ENCODE measurements around the gene SMPD2. TPM values are rescaled to one million over a fixed set of nuclear protein-coding genes. Genes with fewer than 3 reads are reported as not detected.

The SMPD2 gene
- total and polyA plus RNA-seq, 9 donors: 7.7 to 21.7 (median 8.9) TPM

- no peak for DNase-seq
- Histone ChIP-seq H3K9me3 (no peaks in the 10 kb centered on the region), H3K4me3 (no peak overlapping the region), H3K27ac (no peak overlapping the region), H3K27me3 (no peaks in the 10 kb centered on the region), H3K4me1 (ENCODE audit: insufficient read depth) (peaks cover 11% of the 10 kb centered on the region), H3K36me3 (no peaks in the 10 kb centered on the region)
- WGBS, 3 donors: 86 to 90% (median 88%) methylated on average over 9 of the region's 9 CpGs
- TF ChIP-seq EP300 (IDR thresholded peaks at IDR 0.05) (no peak), POLR2A (IDR thresholded peaks at IDR 0.05) (no peak), CTCF (IDR thresholded peaks at IDR 0.05) (no peak)
- intact Hi-C loops (cut with DNase I): no loop called here
Measured at GRCh38 chr6:109478222-109478805, 37.8 kb downstream of the SMPD2 start.

- Histone ChIP-seq H3K9me3 (no peaks in the 10 kb centered on the region), H3K36me3 (no peaks in the 10 kb centered on the region), H3K27me3 (no peaks in the 10 kb centered on the region), H3K4me3 (no peak overlapping the region), H3K4me1 (ENCODE audit: insufficient read depth) (peaks cover 11% of the 10 kb centered on the region), H3K27ac (no peak overlapping the region)
- intact Hi-C loops (cut with DNase I): no loop called here
- no peak for DNase-seq
- TF ChIP-seq CTCF (IDR thresholded peaks at IDR 0.05) (no peak), POLR2A (IDR thresholded peaks at IDR 0.05) (no peak), EP300 (IDR thresholded peaks at IDR 0.05) (no peak)
- WGBS, 3 donors: 91 to 93% (median 93%) methylated on average over 5 of the region's 5 CpGs
Measured at GRCh38 chr6:109478841-109479624, 38.5 kb downstream of the SMPD2 start.

- intact Hi-C loops (cut with DNase I): no loop called here
- DNase-seq: no peak
- WGBS, 3 donors: 97 to 98% (median 97%) methylated on average over 7 of the region's 7 CpGs
- no peaks in the 10 kb centered on the region for H3K9me3 ChIP-seq
- H3K4me3 ChIP-seq: no peak overlapping the region
- H3K4me1 ChIP-seq (ENCODE audit: insufficient read depth): peaks cover 11% of the 10 kb centered on the region
- H3K27me3 ChIP-seq: no peaks in the 10 kb centered on the region
- H3K27ac ChIP-seq: no peak overlapping the region
- no peaks in the 10 kb centered on the region for H3K36me3 ChIP-seq
- TF ChIP-seq POLR2A (IDR thresholded peaks at IDR 0.05) (no peak), EP300 (IDR thresholded peaks at IDR 0.05) (no peak), CTCF (IDR thresholded peaks at IDR 0.05) (no peak)
Measured at GRCh38 chr6:109480993-109481480, 40.5 kb downstream of the SMPD2 start.

GRCh38 chr6:109482905-109483734 is 42.6 kb downstream of the SMPD2 start, which contains the start of gene ZBTB24:
Gene ZBTB24, minus strand, starts transcription at chr6:109483219. Its CDS starts 1,193 bp downstream, at chr6:109482026.
- peak; percentile 30 for TF ChIP-seq POLR2A (IDR thresholded peaks at IDR 0.05)
- TF ChIP-seq CTCF (IDR thresholded peaks at IDR 0.05): peak in 1 of 3 donors; percentile 12
- TF ChIP-seq EP300 (IDR thresholded peaks at IDR 0.05): no peak
- Histone ChIP-seq H3K4me3 (peak within 1 kb of the TSS; percentile 99), H3K36me3 (no peaks in the 10 kb centered on the region), H3K27ac (peak within 1 kb of the TSS; percentile 38 to 43), H3K4me1 (ENCODE audit: insufficient read depth) (peaks cover 9% of the 10 kb centered on the region), H3K27me3 (no peaks in the 10 kb centered on the region), H3K9me3 (no peaks in the 10 kb centered on the region)
- DNase-seq: peak; percentile 84 to 92 (median 87)
- 1 to 2% (median 1%) methylated on average over 32 to 94 of the region's 97 CpGs for WGBS, 3 donors
- intact Hi-C loops (cut with DNase I): no loop called here

All from ovary (tissue), 9 donors.